GM18507 (cell line): Measurements from ENCODE around the gene DDX1.

Source experiments
- DNase-seq: peaks from one replicate; pipeline ENCODE4 v3.0.0; 2011; ENCODE audit warnings: low read depth; ENCODE audit not compliant: insufficient read length; ENCODE audit errors: extremely low spot score
- FAIRE-seq: peaks from 2 replicates; lab custom pipeline; 2011; peaks lifted over from hg19 to GRCh38; lab: Jason Lieb, UNC

Gene DDX1

GRCh38 chr2:15653806-15654726 lies 62.4 kb downstream of the DDX1 start:
- FAIRE-seq (no peak), DNase-seq (no peak)

DNA sequence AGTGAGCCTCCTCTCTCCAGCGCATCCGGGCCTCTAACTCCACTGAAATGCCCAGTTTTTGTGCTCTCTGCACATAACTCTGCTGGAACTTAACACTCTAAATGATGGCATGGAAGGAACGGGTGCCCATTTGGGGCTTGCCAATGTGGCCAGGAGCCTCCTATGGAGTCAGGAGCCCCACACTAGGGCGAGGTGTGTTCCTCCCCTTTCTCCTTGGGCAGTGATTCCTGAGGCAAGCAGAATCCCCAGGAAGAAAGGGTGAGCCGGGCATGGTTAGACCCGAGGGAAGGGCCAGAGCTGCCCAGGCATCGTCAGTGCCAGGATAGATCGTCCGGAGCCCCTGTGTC lies 63.0 kb downstream of the DDX1 start:
- DNase-seq (no peak), FAIRE-seq (no peak)

- no peak for FAIRE-seq
Measured at GRCh38 chr2:15655123-15655887, 63.6 kb downstream of the DDX1 start.

DNA sequence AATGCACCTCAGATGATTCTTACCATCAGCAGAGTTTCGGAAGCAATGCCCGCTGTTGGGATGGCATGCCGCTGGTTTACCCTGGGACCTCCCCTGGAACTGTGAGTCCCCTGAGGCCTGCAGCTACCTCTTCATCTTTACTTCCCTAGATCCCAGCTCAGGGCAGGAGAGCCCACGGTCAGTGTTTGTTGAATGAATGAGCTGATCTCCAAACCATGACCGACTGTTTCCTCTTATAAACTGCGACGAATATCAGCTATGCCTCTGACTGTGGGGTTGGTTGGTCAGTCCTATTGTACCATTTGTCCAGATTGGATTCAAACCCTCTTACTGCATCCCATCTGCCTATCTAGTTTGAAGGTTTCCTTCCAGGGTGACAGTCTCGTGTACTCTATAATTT lies 64.4 kb downstream of the DDX1 start:
- FAIRE-seq = no peak
- no peak for DNase-seq

More at GRCh38 chr2:15655123-15655887, 63.6 kb downstream of the DDX1 start:
- DNase-seq = no peak

DNA sequence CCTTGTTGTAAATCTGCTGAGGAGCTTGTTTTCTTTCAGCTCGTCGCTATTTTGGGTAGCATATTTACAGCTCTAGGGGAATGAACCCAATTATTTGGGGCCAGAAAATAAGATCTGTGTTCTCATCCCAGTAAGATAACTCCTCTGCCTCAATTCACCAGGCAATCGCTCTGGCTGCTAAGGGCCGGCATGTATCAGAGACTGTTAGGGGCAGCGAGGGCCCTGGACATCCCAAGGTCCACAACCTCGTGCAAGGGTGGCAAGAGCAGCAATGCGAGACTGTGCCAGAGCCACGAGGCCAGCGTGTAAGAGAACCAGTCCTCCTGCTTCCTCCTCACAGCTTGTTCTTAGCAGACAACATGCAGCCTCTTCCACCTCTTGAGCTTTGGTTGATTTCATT lies 66.1 kb downstream of the DDX1 start:
- no peak for DNase-seq
- no peak for FAIRE-seq

- FAIRE-seq = no peak
- no peak for DNase-seq
Measured at GRCh38 chr2:15658911-15659310, 67.2 kb downstream of the DDX1 start.

DNA sequence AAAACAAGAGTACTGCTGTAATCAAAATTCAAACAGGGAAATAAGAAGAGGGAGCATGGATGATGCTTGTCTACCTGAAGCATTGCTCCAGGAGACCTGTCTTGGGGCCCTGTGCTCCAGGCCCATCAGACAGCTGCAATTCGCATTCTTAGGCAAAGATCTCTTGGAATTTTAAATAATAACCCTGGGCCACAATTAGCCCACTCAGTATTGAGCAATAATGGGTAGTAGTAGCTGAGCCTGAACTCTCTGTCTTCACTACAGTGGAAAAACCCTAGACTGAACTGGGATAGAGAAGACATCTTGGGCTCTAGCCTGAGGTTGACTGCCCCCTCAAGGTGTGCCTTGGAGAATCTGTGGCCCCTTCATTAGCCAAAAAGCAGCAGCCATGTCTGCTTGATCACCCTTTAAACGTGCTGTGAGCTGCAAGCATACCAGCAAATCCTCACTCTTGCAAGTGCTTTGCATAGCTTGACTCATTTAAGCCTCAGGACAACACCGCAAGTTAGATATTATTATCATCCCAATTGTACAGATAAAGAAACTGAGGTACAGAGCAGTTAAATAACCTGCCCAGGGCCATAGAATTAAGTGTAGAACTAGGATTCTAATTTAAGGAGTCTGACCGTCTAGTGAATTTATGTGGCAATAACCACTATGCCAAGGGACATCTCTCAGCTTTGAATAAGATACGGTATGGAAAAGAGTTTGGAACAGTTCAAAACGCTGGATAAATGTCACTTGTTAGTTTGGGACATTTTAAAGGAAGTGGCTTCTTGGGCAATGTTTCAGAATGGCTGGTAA lies 69.0 kb downstream of the DDX1 start:
- no peak for DNase-seq
- no peak for FAIRE-seq

- DNase-seq = no peak
- no peak for FAIRE-seq
Measured at GRCh38 chr2:15661295-15661569, 69.6 kb downstream of the DDX1 start.

GRCh38 chr2:15662026-15662425 lies 70.4 kb downstream of the DDX1 start:
- FAIRE-seq (no peak), DNase-seq (no peak)

DNA sequence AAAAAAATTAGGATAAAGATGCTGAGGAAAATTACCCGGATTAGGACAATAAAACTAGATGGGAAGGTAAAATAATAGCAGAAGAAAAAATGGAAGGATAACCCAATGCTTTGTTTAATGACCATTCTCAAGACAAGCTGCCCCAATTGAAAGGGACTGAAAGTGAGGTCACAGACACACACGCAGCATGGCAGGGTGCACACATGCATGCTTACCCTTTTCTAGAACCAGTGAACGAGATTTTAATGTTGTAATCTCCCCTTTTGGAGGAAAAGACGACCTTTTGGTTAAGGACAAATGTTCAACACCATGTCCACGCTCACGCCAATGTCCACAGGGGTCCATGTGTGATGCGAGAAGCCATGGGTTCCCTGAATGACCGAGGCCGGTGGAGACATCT lies 70.9 kb downstream of the DDX1 start:
- FAIRE-seq (no peak), DNase-seq (no peak)

GRCh38 chr2:15663802-15664201 lies 72.1 kb downstream of the DDX1 start:
- DNase-seq (no peak), FAIRE-seq (no peak)

- FAIRE-seq = no peak
- DNase-seq = no peak
Measured at GRCh38 chr2:15664273-15665066, 72.8 kb downstream of the DDX1 start.

DNA sequence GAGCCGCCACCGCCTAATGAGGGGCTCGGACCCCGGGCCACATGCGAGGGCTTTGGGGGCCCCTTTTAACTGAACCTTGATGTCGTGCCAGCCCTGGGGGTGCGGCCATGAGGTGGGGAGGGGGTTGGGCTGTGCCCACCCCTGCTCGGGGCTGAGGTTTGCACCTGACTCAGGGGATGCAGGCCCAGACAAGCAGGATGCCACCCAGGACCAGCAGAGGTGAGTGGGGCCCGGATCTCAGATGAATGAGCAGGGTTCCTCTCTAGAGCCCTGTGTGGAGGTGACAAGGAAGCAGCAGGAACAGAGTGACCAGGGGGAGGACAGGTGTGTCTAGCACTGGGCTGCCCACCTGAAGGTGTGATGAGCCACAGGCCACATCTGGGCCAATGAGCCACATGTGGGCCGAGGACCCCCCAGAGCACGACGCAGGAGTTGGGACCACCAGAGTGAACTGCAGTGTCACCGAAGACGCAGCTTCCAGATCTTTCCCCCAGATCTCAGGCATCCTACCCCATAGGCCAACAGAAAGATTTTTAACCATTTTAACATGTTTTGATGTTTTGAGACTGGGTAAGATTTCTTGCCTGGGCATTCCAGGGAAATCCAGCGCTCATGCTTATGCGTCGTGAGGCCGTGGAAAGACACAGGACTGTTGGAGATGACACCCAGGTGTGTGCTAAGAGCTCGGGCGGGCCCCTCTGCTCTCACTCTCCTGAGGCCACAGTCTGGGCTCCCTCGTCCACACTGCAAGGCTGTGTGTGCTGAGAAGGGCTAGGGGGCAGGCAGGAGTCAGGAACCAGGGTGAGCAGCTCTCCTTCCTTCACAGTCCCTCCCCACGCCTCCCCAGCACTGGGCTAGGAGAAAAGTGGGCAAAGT lies 73.6 kb downstream of the DDX1 start:
- DNase-seq = no peak

DNA sequence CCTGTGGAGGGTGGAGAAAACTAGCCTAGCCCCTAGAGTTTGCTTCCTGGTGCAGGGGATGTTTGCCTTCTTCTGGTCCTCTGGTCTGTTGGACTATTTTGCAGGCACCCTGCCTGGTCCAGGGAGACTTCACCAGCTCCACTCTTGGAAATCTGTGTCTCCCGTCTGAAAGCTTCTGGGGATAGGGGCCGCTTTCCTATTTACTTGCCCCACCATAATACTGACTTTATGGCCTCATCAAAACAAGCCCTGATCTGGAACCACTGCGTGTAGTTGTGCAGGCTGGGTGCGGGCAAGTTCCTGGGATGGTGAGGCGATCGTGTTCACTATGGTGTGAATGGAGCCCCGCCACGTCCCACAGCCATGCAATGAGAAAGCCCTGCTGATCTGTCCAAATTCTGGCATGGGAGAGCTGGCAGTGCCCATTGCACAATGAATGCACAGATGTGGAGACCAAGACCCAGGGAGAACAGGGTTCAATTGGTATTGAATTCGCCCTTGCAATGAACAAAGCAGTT lies 74.3 kb downstream of the DDX1 start:
- no peak for DNase-seq
- no peak for FAIRE-seq

More for the DNA sequence above, 73.6 kb downstream of the DDX1 start:
- no peak for FAIRE-seq

- DNase-seq = no peak
- no peak for FAIRE-seq
Measured at GRCh38 chr2:15666861-15667808, 75.5 kb downstream of the DDX1 start.

DNA sequence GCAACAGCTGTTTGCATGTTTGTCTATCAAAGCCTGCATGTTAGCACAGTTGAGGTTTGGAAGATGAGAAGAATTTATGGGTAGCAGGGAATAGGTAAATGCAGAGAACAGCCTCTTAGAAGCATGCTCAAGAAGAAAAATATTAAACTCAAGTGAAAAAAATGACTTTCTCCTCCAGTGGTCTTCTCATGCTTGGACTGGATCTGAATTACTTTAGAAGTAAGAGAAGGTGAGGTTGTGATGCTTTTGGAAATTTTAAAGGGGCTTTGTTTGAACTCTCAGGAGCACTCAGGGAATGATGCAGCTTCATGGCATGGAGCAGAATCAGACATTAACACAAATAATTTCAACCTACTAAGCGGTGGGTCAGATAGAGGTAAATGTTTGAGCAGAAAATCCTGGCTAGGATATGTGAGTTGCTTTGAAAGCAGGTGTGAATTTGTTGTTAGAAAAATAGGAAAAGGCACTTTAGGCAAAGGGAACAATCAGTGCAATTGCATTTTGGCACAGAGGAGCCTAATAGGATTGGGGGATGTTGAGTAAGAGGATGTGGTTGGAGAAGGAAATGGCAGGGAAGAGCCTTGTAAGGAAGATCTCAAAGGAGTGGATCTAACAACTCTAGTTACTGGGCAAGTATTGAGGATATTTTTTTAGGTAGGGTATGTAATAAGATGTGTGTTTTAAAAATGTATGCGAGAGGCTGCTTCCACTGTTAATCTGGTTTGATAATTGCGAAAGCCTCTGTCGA lies 76.3 kb downstream of the DDX1 start:
- no peak for FAIRE-seq
- DNase-seq = no peak
